CD4-positive, alpha-beta T cell treated with Interleukin-15 for 1 hour (primary cell): ENCODE data around the gene ANGEL2.

Experiments
- DNase-seq: peaks from one replicate; pipeline ENCODE4 v3.0.0-alpha.2; 2020

Gene ANGEL2

DNA sequence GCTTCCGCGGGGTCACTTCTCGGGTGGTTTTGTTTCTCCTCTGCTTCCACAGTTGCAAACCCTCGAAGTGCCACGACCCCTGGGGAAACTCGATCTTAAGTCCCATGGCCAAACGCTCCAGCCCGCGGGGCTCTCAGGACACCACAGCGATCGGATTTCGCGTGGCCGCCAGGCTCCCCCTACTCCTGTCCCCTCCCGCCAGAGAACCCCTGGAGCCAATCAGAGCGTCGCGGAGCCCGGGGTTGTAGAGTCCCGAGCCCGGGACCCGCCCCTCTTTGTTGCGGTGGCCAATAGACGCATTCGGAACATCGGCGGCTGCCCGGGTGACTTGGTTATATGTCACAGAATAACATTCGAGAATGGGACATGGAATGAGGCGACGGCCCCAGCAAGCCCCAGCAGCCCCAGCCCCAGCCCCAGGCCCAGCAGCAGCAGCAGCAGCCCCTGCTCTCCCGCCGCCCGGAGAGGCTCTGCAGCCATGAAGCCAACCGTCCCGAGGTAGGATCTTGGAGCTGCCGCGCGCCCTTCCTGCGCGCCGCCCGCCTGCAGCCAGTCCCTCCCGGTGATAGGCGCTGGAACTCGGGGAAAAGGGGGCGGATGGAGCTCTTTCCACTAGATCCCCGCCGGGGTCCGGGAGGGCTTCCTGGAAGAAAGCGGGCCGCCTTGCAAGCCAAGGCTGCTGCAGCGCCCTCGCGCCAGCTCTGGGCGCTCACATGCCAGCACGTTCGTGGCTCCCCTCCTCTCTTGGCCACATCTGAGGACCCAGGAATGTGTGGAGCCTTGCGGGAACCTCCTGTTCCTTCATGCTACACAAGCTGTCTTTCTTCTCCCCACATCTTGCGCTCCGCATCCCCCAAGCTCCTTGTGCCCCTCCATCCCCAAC lies 65.2 kb downstream of the ANGEL2 start, which contains the start of gene VASH2:
Gene VASH2, plus strand, starts transcription at position 299 of the 883 bp plus-strand sequence. CDS start 1,002 bp downstream, outside the sequence.
- DNase-seq = peak; percentile 61

DNA sequence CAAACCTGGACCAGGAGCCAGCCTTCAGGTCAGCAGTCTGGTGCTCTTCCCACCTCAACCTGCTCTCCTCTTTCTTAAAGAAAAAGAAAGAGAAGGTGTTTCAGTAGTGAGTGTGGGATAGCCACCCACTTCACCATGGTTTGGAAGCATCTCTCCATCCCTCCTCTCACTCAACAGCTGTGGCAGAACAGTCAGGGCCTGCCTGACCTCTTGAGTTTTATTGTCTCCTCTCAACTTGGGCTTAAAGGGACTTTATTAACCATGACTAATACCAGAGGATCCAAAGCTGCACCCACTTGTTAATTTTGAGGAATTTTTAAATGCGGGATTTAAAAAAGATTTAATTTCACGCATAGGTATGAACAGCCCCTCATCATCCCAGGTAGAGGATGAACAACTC lies 65.9 kb downstream of the ANGEL2 start:
- no peak for DNase-seq

DNA sequence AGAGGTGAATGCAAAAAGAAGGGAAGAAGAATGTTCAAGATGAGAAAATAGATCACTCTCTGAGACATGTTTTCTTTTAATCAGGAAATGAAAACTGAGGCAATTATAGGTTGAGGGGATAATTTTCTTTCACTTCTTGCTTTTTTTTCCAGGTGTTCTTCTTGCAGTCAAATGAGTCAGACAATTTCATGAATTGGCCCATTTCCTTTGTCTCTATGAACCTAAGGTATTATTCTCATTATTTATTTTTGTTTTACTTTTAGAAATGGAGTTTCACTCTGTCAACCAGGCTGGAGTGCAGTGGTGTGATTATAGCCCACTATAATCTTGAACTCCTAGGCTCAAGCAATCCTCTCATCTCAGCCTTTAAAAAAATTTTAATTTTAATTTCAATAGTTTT lies 68.8 kb downstream of the ANGEL2 start:
- no peak for DNase-seq

DNA sequence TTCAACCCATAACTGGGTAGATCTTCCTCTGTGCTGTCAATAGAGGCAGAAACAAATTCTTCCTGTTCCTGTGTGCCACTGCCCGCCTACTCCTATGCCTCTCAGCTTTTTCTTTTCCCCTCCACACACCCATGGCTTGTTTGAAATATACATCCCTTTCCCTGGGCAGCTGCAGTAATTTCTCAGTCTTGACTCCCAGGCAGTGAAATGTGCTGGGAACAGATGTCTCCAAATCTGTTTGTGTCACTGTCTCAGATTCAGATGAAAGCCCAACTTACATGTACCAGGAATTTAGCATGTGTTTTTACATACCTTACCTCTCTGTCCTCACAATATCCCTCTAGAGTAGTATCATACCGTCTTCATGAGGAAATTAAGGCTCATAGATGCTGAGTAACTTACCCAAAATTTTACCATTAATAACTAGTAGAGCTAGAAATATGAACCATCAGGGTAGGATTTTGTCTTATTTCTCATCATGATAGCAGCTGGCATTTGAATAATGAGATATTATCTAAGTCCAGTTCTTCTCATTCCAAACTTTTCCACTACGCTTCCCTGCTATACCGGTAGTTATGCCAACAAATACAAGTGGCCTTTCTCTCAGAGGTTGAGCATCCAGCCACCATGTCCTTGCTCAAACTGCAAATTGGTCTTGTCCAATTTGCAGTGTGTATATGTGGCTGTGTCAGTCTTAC lies 70.1 kb downstream of the ANGEL2 start:
- no peak for DNase-seq

DNA sequence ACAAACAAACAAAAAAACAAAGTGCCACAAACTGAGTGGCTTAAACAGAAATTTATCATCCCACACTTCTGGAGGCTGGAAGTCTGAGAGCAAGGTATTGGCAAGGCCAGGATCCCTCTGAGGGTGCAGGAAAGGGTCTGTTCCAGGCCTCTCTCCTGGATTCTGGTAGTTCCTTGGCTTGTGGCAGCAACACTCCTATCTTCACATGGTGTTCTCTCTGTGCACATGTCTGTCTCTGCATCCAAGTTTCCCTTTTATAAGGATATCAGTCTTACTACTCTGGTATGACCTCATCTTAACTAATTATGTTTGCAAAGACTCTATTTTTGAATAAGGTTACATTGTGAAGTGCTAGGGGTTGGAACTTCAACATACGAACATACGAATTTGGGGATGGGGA lies 70.6 kb downstream of the ANGEL2 start:
- DNase-seq = no peak

DNA sequence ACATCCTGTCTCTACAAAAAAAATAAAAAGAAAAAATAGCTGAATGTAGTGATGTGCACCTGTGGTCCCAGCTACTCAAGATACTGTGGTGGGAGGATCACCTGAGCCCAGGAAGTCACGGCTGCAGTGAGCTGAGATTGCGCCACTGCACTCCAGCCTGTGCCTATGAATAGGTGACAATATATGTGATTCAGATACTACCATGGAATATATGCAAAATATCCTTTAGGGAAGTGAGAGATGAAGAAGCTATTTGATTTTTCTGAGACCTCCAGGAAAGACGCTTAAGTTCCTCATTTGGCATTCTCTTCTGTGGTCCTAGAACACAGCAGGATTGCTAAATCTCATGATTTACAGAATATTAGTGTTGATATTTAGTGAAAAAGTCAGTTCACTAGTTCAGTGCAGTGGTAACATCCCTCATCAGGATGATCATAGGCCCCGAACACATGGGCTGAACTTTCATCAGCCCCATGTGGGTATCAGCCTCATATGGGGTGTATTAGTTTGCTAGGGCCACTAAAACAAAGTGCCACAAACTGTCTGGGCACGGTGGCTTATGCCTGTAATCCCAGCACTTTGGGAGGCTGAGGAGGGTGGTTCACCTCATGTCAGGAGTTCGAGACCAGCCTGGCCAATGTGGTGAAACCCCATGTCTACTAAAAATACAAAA lies 71.3 kb downstream of the ANGEL2 start:
- DNase-seq = no peak

DNA sequence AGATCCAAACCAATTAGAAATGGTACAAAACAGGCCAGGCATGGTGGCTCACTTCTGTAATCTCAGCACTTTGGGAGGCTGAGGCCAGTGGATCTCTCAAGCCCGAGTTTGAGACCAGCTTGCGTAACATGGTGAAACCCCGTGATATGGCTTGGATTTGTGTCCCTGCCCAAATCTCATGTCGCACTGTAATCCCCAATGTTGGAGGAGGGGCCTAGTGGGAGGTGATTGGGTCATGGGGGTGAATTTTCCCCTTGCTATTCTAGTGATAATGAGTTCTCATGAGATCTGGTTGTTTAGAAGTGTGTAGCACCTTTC lies 72.3 kb downstream of the ANGEL2 start:
- DNase-seq = no peak

DNA sequence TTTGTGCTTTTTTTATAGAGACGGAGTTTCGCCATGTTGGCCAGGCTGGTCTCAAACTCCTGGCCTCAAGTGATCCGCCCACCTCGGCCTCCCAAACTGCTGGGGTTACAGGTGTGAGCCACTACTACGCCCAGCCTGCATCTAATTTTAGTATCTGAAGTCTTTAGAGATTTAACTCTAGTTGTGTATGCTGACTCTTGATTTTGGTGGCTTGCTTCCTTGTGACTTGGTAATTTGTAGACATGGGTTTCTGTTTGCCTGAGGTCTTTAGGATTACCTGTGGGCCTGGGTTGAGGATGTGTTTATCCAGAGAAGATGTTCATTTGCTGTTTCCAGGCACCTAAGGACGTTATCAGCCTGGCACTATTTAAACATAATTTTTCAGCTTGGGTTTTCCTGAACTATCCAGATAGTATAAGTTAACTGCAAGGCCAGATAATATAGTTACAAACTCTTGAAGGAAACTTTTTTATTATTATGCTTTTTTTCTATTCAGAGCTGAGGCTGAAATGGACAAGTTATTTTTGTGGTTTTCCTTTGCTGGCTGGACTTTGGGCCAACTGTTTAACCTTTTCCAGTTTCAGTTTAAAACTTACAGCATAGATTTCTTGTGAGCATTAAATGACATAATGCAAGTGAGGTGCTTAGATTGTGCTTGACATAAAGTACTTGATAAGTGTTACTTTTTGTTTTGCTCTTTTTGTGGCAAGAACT lies 72.8 kb downstream of the ANGEL2 start:
- no peak for DNase-seq
